ENCODE measurements around the gene NTN3.

Gene NTN3

DNA sequence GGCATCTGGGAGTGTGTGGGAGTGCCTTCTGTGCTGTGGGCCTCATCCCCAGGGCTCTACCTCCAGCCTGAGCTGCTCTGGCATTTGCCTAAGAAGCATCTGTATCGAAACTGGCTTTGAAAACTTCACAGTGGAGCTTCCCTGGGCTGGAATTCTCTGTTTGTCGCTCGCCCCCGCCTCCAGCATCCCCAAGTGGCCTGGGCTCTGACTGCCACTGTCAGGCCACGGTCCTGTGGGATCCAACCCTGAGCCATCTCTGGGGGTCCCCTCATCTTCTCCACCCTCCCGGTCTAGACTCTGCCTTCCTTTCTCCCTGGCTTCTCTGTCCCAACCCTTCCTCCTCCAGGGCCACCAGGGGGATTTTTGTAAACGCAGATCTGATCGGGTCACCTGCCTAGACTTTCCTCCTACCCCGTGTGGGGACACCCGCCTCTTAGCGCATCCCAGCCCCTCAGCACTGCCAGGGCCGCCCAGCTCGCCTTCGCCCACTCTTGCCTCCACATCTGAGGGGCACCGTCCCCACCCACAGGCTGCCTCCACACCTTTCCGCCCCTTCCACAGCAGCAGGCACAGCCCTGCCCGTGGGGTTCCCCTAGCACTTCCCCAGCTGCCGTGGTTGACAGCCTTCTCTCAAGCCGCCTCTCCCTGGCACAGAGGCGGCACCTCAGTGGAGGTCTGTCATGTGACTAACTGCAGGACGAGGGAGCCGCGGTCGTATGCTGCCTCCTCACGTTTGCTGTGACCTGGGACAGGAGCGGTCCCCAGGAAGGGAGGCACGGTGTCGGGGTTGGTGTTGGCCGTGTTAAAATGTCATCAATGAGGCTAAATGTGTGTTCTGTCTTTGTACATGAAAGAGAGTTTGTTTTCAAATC is 15.8 kb downstream of the NTN3 start:
- TF ChIP-seq, protein P1, sequence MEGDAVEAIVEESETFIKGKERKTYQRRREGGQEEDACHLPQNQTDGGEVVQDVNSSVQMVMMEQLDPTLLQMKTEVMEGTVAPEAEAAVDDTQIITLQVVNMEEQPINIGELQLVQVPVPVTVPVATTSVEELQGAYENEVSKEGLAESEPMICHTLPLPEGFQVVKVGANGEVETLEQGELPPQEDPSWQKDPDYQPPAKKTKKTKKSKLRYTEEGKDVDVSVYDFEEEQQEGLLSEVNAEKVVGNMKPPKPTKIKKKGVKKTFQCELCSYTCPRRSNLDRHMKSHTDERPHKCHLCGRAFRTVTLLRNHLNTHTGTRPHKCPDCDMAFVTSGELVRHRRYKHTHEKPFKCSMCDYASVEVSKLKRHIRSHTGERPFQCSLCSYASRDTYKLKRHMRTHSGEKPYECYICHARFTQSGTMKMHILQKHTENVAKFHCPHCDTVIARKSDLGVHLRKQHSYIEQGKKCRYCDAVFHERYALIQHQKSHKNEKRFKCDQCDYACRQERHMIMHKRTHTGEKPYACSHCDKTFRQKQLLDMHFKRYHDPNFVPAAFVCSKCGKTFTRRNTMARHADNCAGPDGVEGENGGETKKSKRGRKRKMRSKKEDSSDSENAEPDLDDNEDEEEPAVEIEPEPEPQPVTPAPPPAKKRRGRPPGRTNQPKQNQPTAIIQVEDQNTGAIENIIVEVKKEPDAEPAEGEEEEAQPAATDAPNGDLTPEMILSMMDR (IDR thresholded peaks at IDR 0.05; ENCODE audit: low read depth, low read length): no peak
- H3K27ac ChIP-seq: no peak overlapping the region
- H3K27me3 ChIP-seq (ENCODE audit: insufficient read depth, low read depth, severe bottlenecking): no peaks in the 10 kb centered on the region
- no peaks in the 10 kb centered on the region for H3K9me3 ChIP-seq (ENCODE audit: severe bottlenecking)
- DNase-seq: no peak
- no peak overlapping the region for H3K4me3 ChIP-seq (ENCODE audit: low read depth, low read length)
- H3K36me3 ChIP-seq: peaks cover 8% of the 10 kb centered on the region

DNA sequence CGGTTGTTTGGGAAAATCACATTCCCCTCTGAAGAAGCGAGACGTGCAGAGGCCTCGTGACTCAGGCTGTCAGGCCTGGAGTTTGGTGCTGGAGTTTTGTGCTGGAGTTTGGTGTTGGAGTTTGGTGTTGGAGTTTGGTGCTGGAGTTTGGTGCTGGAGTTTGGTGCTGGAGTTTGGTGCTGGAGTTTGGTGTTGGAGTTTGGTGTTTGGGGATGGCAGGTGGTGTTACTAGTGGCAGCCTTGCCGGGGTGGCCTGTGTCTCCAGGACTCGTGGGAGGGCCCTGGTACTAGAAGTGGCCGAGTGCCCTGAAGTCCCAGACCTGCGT is 16.4 kb downstream of the NTN3 start:
- Histone ChIP-seq H3K27me3 (ENCODE audit: insufficient read depth, low read depth, severe bottlenecking) (no peaks in the 10 kb centered on the region), H3K36me3 (peaks cover 8% of the 10 kb centered on the region), H3K4me3 (ENCODE audit: low read depth, low read length) (no peak overlapping the region), H3K27ac (no peak overlapping the region), H3K9me3 (ENCODE audit: severe bottlenecking) (no peaks in the 10 kb centered on the region)
- DNase-seq: no peak
- TF ChIP-seq, protein P1 (IDR thresholded peaks at IDR 0.05; ENCODE audit: low read depth, low read length): no peak

DNA sequence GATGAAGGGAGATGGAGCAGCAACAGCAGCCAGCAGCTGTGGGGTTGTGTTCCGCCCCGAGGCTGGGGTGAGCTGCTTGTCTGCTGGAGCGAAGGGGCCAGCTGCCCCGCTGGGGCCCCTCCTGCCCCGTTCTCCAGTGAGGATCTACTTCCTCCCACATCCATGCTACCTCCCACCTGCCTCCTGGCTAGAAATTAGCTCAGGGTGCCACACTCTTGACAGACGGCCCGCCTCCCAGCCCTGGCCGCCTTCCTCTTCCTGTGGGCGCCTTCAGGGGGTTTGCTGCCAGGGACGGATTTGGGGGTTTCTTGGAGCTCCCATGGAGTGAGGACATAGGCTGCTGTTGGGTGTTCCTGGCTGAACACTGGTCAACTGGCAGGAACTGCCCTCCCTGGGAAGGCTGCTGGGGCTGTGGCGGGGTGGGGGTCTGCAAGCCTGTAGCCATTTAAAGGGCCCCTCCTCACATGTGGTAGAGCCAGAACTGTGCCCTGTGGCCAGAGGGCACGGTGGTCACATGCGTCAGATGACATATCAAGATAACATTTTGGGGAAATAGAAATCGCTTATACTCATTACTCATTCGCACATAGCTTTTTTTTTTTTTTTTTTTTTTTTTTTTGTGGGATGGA is 16.9 kb downstream of the NTN3 start:
- H3K4me3 ChIP-seq (ENCODE audit: low read depth, low read length): no peak overlapping the region
- no peak for DNase-seq
- H3K9me3 ChIP-seq (ENCODE audit: severe bottlenecking): no peaks in the 10 kb centered on the region
- peaks cover 8% of the 10 kb centered on the region for H3K36me3 ChIP-seq
- TF ChIP-seq, protein P1 (IDR thresholded peaks at IDR 0.05; ENCODE audit: low read depth, low read length): no peak
- no peak overlapping the region for H3K27ac ChIP-seq
- H3K27me3 ChIP-seq (ENCODE audit: insufficient read depth, low read depth, severe bottlenecking): no peaks in the 10 kb centered on the region

DNA sequence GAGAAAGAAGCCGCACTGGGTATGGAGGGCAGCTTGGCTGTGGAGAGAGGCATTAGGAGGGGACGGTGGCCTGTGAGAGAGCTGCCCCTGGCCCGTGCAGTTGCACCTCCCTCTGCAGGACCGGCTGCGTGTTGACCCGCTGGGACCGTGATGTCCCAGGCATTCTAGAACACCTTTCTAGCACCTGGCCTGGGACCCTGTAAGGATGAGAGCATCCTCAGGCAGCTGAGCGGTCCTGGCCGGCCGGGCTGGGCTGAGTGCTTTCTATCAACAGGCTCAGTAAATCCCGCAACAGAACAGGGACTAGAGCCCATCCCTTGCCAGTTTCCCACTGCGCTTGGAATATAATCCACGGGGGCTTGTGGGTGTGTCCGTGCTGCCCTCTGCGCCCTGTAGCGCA is 18.5 kb downstream of the NTN3 start:
- no peak for DNase-seq
- Histone ChIP-seq H3K9me3 (ENCODE audit: severe bottlenecking) (no peaks in the 10 kb centered on the region), H3K4me3 (ENCODE audit: low read depth, low read length) (no peak overlapping the region), H3K27me3 (ENCODE audit: insufficient read depth, low read depth, severe bottlenecking) (no peaks in the 10 kb centered on the region), H3K36me3 (peaks cover 13% of the 10 kb centered on the region), H3K27ac (no peak overlapping the region)
- TF ChIP-seq, protein P1 (IDR thresholded peaks at IDR 0.05; ENCODE audit: low read depth, low read length): no peak

DNA sequence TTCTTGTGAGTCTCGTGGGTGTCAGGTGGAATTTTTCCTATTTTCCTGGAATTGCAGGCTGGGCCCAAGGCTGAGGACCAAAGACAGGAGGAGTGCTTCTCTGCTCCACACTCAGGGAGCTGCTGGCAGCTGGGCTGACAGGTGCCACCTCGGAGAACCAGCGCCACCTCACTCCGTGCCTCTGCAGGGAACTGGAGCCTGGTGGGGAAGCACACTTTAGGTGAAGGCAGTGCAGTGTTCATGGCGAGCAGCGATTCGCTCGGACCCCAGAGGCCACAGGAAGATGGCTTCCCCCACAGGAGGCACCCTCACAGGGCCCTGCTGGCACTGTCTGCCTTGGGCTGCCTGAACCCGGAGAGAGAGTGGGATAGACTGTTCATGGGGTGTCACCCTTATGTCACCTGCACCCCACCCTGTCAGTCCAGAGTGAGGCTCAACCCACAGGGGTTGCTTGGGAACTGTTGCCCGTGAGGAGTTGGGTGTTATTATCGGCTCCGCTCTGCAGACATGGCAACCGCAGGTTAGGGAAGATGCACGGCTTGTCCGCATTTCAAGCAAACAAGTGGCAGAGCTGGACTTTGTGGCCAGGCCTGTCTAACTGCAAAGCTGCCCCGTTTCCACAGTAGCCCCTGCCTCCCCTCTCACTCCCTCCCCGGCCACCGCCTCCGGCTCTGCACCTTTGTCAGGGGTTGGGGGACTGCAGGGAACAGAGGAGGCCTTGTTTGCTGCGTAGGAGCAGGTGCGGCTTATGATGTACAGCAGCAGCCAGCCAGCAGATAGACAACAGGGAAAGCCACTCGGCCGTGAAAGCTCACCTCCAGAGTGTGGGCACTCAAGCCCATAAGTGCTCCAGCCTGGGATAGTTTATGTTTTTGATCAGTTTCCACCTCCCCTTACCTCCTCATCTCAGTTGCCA is 19.4 kb downstream of the NTN3 start:
- H3K27me3 ChIP-seq (ENCODE audit: insufficient read depth, low read depth, severe bottlenecking): no peaks in the 10 kb centered on the region
- peaks cover 13% of the 10 kb centered on the region for H3K36me3 ChIP-seq
- 0 out of 2 replicates have a peak overlapping the region, but pooled peaks have one; percentile 4 for H3K27ac ChIP-seq
- DNase-seq: peak; percentile 46
- TF ChIP-seq, protein P1 (IDR thresholded peaks at IDR 0.05; ENCODE audit: low read depth, low read length): no peak
- no peak overlapping the region for H3K4me3 ChIP-seq (ENCODE audit: low read depth, low read length)
- no peaks in the 10 kb centered on the region for H3K9me3 ChIP-seq (ENCODE audit: severe bottlenecking)

All from WERI-Rb-1 (cell line).